HL-60/S4 treated with phorbol 12-myristate 13-acetate at 8.2 ng/mL for 4 days and 3 days (cell line): Measurements from ENCODE around the gene NPIPA3.
"Not testable (repeated sequence)": the region's sequence is repeated elsewhere in the genome, so short reads cannot be mapped to it uniquely, and the experiment has no call there.

Experiments
- in situ Hi-C: fragments of 300-500 bp; cut with MboI; formaldehyde crosslinking; loops from 2 replicates; pipeline ENCODE4 v1.15.0; 2022; ENCODE audit warnings: low sequenced_read_pairs

NPIPA3 gene

GRCh38 chr16:14703156-14704011, at the start of gene NPIPA3:
Gene NPIPA3, plus strand, starts transcription at chr16:14703411. Its CDS starts 5,533 bp downstream, at chr16:14708944.
- in situ Hi-C loops: not testable (repeated sequence)

GRCh38 chr16:14658063-14658462, 45.1 kb upstream of the NPIPA3 start:
- in situ Hi-C loops: no loop called here

GRCh38 chr16:14667347-14668266, 35.6 kb upstream of the NPIPA3 start:
- in situ Hi-C loops: no loop called here

GRCh38 chr16:14668556-14669223, 34.5 kb upstream of the NPIPA3 start:
- in situ Hi-C loops: no loop called here

- in situ Hi-C loops: no loop called here
Measured at GRCh38 chr16:14669776-14670175, 33.4 kb upstream of the NPIPA3 start.

GRCh38 chr16:14672403-14672971, 30.7 kb upstream of the NPIPA3 start:
- in situ Hi-C loops: no loop called here

GRCh38 chr16:14676633-14677032, 26.6 kb upstream of the NPIPA3 start:
- in situ Hi-C loops: no loop called here

GRCh38 chr16:14677627-14678026, 25.6 kb upstream of the NPIPA3 start:
- in situ Hi-C loops: no loop called here

- in situ Hi-C loops: no loop called here
Measured at GRCh38 chr16:14678748-14679497, 24.3 kb upstream of the NPIPA3 start.

GRCh38 chr16:14680396-14680795, 22.8 kb upstream of the NPIPA3 start:
- in situ Hi-C loops: not testable (repeated sequence)

GRCh38 chr16:14681115-14681514, 22.1 kb upstream of the NPIPA3 start:
- in situ Hi-C loops: no loop called here

GRCh38 chr16:14682121-14682520, 21.1 kb upstream of the NPIPA3 start:
- in situ Hi-C loops: no loop called here

GRCh38 chr16:14685870-14686793, 17.1 kb upstream of the NPIPA3 start:
- in situ Hi-C loops: not testable (repeated sequence)

GRCh38 chr16:14694129-14694528, 9.1 kb upstream of the NPIPA3 start, which contains the start of gene PLA2G10:
Gene PLA2G10, minus strand, starts transcription at chr16:14694308. Its CDS starts 79 bp downstream, at chr16:14694229.
- in situ Hi-C loops: not testable (repeated sequence)

- in situ Hi-C loops: not testable (repeated sequence)
Measured at GRCh38 chr16:14701859-14702258, 1.4 kb upstream of the NPIPA3 start.

- in situ Hi-C loops: not testable (repeated sequence)
Measured at GRCh38 chr16:14702672-14703071, 539 bp upstream of the NPIPA3 start.

- in situ Hi-C loops: not testable (repeated sequence)
Measured at GRCh38 chr16:14733233-14733632, 30.0 kb downstream of the NPIPA3 start.

GRCh38 chr16:14740832-14741385, 37.7 kb downstream of the NPIPA3 start:
- in situ Hi-C loops: not testable (repeated sequence)
